HG02588 (cell line): Measurements from ENCODE around the gene ASB16.
A peak's percentile ranks its signal among the peaks of the same experiment; 100 is the strongest.

ENCODE experiments used
- ATAC-seq: cut with Tn5 transposase; IDR thresholded peaks from one replicate; pipeline ENCODE4 v1.9.1; 2021; ENCODE audit warnings: mild to moderate bottlenecking, moderate library complexity; ENCODE audit not compliant: unreplicated experiment

Gene ASB16

GRCh38 chr17:44188576-44189403 lies 18.3 kb downstream of the ASB16 start:
- no peak for ATAC-seq

DNA sequence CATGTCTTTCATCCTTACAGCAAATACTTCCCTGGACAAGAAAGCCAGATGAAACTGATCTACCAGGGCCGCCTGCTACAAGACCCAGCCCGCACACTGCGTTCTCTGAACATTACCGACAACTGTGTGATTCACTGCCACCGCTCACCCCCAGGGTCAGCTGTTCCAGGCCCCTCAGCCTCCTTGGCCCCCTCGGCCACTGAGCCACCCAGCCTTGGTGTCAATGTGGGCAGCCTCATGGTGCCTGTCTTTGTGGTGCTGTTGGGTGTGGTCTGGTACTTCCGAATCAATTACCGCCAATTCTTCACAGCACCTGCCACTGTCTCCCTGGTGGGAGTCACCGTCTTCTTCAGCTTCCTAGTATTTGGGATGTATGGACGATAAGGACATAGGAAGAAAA lies 20.0 kb downstream of the ASB16 start:
- ATAC-seq: no peak

GRCh38 chr17:44191369-44191768 lies 20.9 kb downstream of the ASB16 start:
- no peak for ATAC-seq

- ATAC-seq: no peak
These were observed 21.5 kb downstream of the ASB16 start for GRCh38 chr17:44191941-44192496.

GRCh38 chr17:44192750-44193149 lies 22.2 kb downstream of the ASB16 start:
- ATAC-seq: no peak

DNA sequence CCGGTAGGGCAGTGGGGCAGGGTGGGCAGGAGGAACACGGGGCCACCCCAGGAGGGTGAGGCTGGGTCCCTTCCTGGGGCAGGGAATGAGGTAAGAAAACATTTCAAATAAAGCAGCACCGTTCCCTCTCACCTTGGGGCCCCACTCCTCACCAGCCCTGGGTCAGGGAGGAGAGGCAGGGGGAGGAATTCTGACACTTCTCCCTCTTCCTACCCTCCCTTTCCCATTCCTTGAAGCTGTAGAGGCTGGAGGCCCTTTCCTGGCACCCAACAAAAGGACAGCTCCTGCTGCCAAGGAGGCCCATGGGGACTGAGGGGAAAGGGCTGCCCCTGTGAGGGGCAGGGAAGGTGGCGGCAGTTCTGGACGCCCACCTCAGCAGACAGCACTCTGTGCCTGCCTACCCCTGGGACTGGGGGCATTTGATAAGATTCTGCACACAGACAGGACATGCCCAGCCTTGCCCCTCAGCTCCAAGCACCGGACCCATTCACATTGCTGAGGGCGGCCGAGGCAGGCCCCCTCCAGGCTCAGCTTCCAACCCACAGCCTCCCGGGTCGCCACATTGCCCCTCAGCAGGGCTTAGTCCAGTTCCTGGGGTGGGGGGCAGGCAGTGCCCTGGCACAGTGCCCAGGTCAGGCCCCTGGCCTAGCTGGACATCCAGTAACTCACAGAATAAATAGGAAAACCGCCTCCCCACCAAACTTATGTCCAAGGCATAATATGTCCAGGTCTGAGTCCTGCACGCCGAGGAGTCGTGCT lies 23.0 kb downstream of the ASB16 start:
- ATAC-seq: no peak

GRCh38 chr17:44197107-44197506 lies 26.6 kb downstream of the ASB16 start:
- no peak for ATAC-seq

DNA sequence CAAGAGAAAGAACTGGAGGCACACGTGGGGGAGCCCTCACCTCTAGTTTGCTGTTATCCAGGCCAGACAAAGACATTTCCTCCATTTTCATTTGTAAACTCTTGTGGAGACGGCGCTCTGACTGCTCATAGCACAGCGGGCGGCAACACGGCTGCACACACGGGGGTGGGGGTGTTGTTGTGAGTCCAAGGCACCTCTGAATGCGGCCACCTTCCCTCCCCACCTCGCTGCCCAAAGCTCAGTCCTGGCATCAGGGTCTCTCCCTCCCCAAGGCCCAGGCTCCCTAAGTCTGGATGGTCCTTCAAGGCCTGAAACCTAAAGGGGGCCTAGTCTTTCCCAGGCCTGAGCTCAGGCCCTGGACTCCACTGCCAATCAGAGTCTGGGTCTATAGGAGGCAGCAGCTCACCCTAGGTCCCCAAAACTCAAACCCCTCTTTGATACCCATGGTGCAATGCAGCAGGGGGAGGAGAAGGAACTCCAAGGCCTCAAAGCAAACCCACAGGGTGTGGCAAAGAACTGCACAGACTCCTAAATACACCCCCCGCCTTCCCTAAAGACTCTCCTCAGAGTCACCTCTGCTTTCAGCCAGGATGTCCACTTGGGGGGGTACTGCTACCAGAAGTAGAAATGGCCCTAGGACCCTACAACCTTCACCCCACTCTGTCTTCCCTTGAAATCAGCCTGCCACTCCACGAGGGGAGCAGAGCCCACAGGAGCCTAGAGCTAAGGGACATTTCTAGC lies 27.6 kb downstream of the ASB16 start:
- no peak for ATAC-seq

DNA sequence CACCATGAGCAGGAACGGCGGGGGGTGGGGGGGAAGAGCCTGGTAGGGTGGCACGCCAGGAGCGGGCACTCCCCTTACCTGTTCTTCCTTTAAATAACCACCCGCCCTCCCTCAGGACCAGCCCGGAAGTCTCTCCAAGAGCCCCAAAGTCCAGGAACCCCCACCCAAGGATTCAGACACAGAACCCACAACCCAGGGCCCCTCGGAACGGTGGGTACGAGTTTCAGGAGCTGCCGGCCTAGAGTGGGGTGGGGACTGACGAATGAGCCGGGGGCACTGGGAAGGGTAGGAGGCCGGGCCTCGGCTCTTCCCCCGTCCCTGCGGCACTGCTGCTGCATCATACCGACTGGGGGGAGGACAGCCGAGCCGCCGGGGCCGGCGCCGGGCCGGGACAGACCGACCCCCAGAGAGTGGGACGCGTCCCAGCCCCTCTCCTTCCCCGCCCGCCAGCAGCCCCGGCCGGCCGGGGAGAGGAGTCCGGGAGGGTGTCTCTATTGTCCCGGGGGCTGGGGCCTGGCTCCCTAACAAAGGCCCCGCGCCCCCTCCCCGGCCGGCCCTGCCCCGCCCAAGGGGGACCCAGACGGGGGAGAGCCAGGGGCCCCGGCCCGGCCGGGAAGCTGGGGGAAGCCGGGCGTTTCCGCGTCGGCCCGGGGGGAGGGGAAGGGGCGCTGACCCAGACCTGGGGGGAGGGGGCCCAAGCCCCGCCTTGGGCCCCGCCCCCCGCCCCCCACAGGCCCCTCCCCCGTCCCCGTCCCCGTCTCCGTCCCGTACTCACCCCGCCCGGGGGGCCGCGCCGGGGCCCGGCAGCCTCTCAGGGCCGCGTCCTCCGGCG lies 28.4 kb downstream of the ASB16 start:
- peak; percentile 28 for ATAC-seq

- ATAC-seq: peak; percentile 65
These were observed 29.3 kb downstream of the ASB16 start, which contains the start of gene ATXN7L3 for GRCh38 chr17:44199553-44200477. Gene ATXN7L3, minus strand, starts transcription at chr17:44199884. Its CDS starts 1,814 bp downstream, at chr17:44198070.

GRCh38 chr17:44200478-44201155 lies 30.1 kb downstream of the ASB16 start:
- no peak for ATAC-seq

DNA sequence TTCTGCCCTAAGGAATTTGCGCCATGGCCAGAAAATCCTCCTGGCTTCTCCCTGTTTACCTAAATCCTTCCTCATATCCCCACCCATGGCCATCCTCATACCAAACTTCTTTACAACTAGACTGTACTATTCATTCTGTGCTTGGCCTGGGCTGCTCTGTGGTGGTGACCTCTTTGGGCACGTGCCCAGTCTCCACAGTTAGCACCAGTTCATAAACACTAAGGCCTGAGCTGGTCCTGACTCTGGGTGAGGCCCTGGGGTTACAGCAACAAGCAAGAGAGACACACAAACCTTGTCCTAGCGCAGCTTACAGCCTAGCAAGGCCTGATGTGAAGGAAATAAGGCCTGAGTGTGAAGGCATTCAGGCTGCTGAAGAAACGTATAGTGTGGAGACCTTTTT lies 32.3 kb downstream of the ASB16 start:
- ATAC-seq: no peak

GRCh38 chr17:44203731-44204440 lies 33.4 kb downstream of the ASB16 start:
- ATAC-seq: no peak

GRCh38 chr17:44204441-44204882 lies 34.0 kb downstream of the ASB16 start:
- ATAC-seq: no peak

GRCh38 chr17:44205962-44206824 lies 35.7 kb downstream of the ASB16 start:
- no peak for ATAC-seq

DNA sequence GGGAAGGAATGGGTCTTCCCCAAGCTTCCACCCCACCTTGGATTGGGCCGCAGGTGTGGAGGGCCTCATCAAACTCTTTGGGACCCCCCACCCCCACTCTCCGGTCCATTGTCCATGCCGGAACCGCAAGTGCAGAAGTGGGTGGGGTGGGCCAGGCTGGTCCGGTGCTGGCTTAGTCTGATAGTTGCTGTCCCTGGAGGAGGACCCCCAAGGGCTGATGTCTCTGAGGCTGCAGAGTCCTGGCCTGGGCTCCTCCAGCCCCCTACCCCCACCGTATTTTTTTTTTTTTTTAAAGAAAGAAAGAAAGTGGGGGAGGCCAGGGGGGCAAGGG lies 36.3 kb downstream of the ASB16 start:
- ATAC-seq: no peak

DNA sequence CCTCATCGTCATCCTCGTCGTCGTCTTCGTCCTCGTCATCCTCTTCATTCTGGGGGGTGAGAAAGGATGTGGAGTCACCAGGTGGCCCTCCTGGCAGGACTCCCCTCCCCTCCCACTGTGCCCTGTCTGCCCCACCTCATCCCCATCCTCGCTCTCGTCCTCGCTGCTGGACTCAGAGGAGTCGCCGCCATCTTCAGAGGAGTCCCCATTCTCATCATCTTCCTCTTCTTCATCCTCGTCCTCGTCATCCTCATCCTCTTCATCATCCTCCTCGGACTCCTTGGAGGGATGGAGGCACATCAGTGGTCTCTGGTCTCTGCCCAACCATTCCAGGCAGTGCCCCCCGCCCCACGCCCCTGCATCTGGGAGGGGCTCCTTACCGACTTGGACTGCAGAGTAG lies 36.8 kb downstream of the ASB16 start:
- ATAC-seq: no peak
